Pons (tissue), 1 donor: ENCODE results near the gene UBQLN3.

Experiments
- DNase-seq: peaks from one replicate; pipeline ENCODE4 v3.0.0-alpha.2; 2016; ENCODE audit warnings: low spot score

Gene UBQLN3

GRCh38 chr11:5509803-5510202, at the start of gene UBQLN3:
UBQLN3 (minus strand) TSS chr11:5509957; CDS start chr11:5509558, 399 bp downstream.
- DNase-seq = no peak

GRCh38 chr11:5557751-5558150, 48.0 kb upstream of the UBQLN3 start:
- no peak for DNase-seq

GRCh38 chr11:5556596-5557188, 46.9 kb upstream of the UBQLN3 start:
- no peak for DNase-seq

GRCh38 chr11:5553343-5553742, 43.6 kb upstream of the UBQLN3 start:
- no peak for DNase-seq

GRCh38 chr11:5550440-5551095, 40.8 kb upstream of the UBQLN3 start:
- no peak for DNase-seq

GRCh38 chr11:5548440-5548839, 38.7 kb upstream of the UBQLN3 start, which contains the start of gene OR52H1:
OR52H1 (minus strand) TSS chr11:5548540; CDS start chr11:5545505, 3,035 bp downstream.
- DNase-seq = no peak

- DNase-seq = no peak
Measured at GRCh38 chr11:5547982-5548381, 38.2 kb upstream of the UBQLN3 start.

- no peak for DNase-seq
Measured at GRCh38 chr11:5546457-5546856, 36.7 kb upstream of the UBQLN3 start.

- no peak for DNase-seq
Measured at GRCh38 chr11:5541427-5541826, 31.7 kb upstream of the UBQLN3 start.

- no peak for DNase-seq
Measured at GRCh38 chr11:5536482-5536881, 26.7 kb upstream of the UBQLN3 start.

- no peak for DNase-seq
Measured at GRCh38 chr11:5534046-5534445, 24.3 kb upstream of the UBQLN3 start.

GRCh38 chr11:5531053-5531831, 21.5 kb upstream of the UBQLN3 start:
- no peak for DNase-seq

GRCh38 chr11:5528495-5528894, 18.7 kb upstream of the UBQLN3 start:
- DNase-seq = no peak

GRCh38 chr11:5527716-5528115, 18.0 kb upstream of the UBQLN3 start:
- DNase-seq = no peak

- no peak for DNase-seq
Measured at GRCh38 chr11:5524756-5525155, 15.0 kb upstream of the UBQLN3 start.

GRCh38 chr11:5522308-5522707, 12.6 kb upstream of the UBQLN3 start:
- no peak for DNase-seq

GRCh38 chr11:5521540-5521939, 11.8 kb upstream of the UBQLN3 start:
- no peak for DNase-seq

GRCh38 chr11:5516599-5516998, 6.8 kb upstream of the UBQLN3 start, which contains the start of gene UBQLNL:
UBQLNL (minus strand) TSS chr11:5516699; CDS start chr11:5516441, 258 bp downstream.
- DNase-seq = no peak

- DNase-seq = no peak
Measured at GRCh38 chr11:5514841-5515240, 5.1 kb upstream of the UBQLN3 start.

- no peak for DNase-seq
Measured at GRCh38 chr11:5508605-5509004, 1.2 kb downstream of the UBQLN3 start.

GRCh38 chr11:5507933-5508305, 1.8 kb downstream of the UBQLN3 start:
- DNase-seq = no peak

- DNase-seq = no peak
Measured at GRCh38 chr11:5507177-5507932, 2.4 kb downstream of the UBQLN3 start.
